Upper lobe of left lung (tissue), 6 donors: ENCODE results near the gene KRTAP19-2. TPM values are rescaled to one million over a fixed set of nuclear protein-coding genes. Genes with fewer than 3 reads are reported as not detected.

Source experiments
- ATAC-seq, 2 donors: fragments of 200-7000 bp; cut with Tn5 transposase; one replicate each; pipeline ENCODE4 v1.9.1; 2022; ENCODE audit warnings: mild to moderate bottlenecking in 2 of 2, moderate library complexity in 2 of 2; ENCODE audit not compliant: low FRiP score in 2 of 2
- DNase-seq, 2 donors: peaks; one replicate each; pipeline ENCODE4 v3.0.0-alpha.2; 2019 to 2020
- H3K27ac ChIP-seq, 4 donors: fragments of 200-600 bp; sonication (generic); one replicate each; pipeline ENCODE4 v1.5.1; 2016 to 2019
- H3K27me3 ChIP-seq, 4 donors: fragments of 200-600 bp; sonication (generic); one replicate each; pipeline ENCODE4 v1.5.1; 2017 to 2019
- H3K36me3 ChIP-seq, 4 donors: fragments of 200-600 bp; sonication (generic); one replicate each; pipeline ENCODE4 v1.5.1; 2016 to 2019
- H3K4me1 ChIP-seq, 4 donors: fragments of 200-600 bp; sonication (generic); one replicate each; pipeline ENCODE4 v1.5.1; 2018 to 2019
- H3K4me3 ChIP-seq, 4 donors: fragments of 200-600 bp; sonication (generic); one replicate each; pipeline ENCODE4 v1.5.1; 2017 to 2019; ENCODE audit warnings: mild to moderate bottlenecking in 2 of 4, moderate library complexity in 1 of 4
- H3K9me3 ChIP-seq, 4 donors: fragments of 200-600 bp; sonication (generic); one replicate each; pipeline ENCODE4 v1.5.1; 2018 to 2019
- CTCF ChIP-seq, 6 experiments: fragments of 450-650 bp in 4 of 6; fragments of 200-600 bp in 2 of 6; sonication (generic) in 2 of 6; IDR thresholded peaks; one replicate each; pipeline ENCODE4 v1.5.1; 2016 to 2019; ENCODE audit warnings: antibody characterized with exemption in 6 of 6
- EP300 ChIP-seq, 4 donors: sonication (generic); formaldehyde crosslinking; IDR thresholded peaks; one replicate each; pipeline ENCODE4 v1.5.1; 2017; ENCODE audit warnings: antibody characterized with exemption in 4 of 4, control low read depth in 2 of 4
- POLR2A ChIP-seq, 4 donors: fragments of 450-650 bp; IDR thresholded peaks; one replicate each; pipeline ENCODE4 v1.5.1; 2016 to 2017; ENCODE audit warnings: antibody characterized with exemption in 4 of 4, mild to moderate bottlenecking in 2 of 4
- POLR2AphosphoS5 ChIP-seq, 2 donors: sonication (generic); formaldehyde crosslinking; IDR thresholded peaks; one replicate each; pipeline ENCODE4 v1.5.1; 2017; ENCODE audit warnings: antibody characterized with exemption in 2 of 2
- WGBS, 2 donors: methylation state at CpG; one replicate each; pipeline ENCODE4 v1.1.5; 2017 to 2018; 5-methylcytosine and 5-hydroxymethylcytosine counted together
- small RNA-seq, 4 donors: library from RNA; depleted of rRNA; stranded (forward); fragments of <200 nt; gene quantifications; one replicate each; pipeline ENCODE3, GENCODE V24; 2016
- total RNA-seq, 6 donors: library from RNA; depleted of rRNA in 4 of 6; stranded (reverse); fragments of >200 nt in 4 of 6; gene quantifications; one replicate each; pipeline versions ENCODE4 v1.1.0 to v1.2.1, GENCODE V29; 2016 to 2021
- donor health status: DM: no; HTN: no; CAD: no; lungs with moderate emphysema.
- donor health status: DM: no; HTN: yes; CAD: no; lungs with severe emphysema.

KRTAP19-2 gene
- total RNA-seq, 6 donors from 2014 or later = not detected

GRCh38 chr21:30444204-30444603 is 43.0 kb downstream of the KRTAP19-2 start:
- ATAC-seq (no peak), DNase-seq (no peak)
- 42 to 71% methylated on average over 1 of the region's 1 CpG for WGBS, 2 donors
- no peaks in the 10 kb centered on the region for H3K27me3 ChIP-seq
- no peaks in the 10 kb centered on the region for H3K36me3 ChIP-seq
- TF ChIP-seq POLR2AphosphoS5 (IDR thresholded peaks at IDR 0.05) (no peak), CTCF (IDR thresholded peaks at IDR 0.05) (no peak), POLR2A (IDR thresholded peaks at IDR 0.05) (no peak), EP300 (IDR thresholded peaks at IDR 0.05) (no peak)
- no peak overlapping the region for H3K27ac ChIP-seq
- H3K4me1 ChIP-seq = no peaks in the 10 kb centered on the region
- no peak overlapping the region for H3K4me3 ChIP-seq
- H3K9me3 ChIP-seq = no peaks in the 10 kb centered on the region

GRCh38 chr21:30443226-30443625 is 44.0 kb downstream of the KRTAP19-2 start:
- Histone ChIP-seq H3K27me3 (no peaks in the 10 kb centered on the region), H3K4me3 (no peak overlapping the region), H3K9me3 (no peaks in the 10 kb centered on the region), H3K36me3 (no peaks in the 10 kb centered on the region), H3K4me1 (no peaks in the 10 kb centered on the region), H3K27ac (no peak overlapping the region)
- DNase-seq (no peak), ATAC-seq (no peak)
- TF ChIP-seq EP300 (IDR thresholded peaks at IDR 0.05) (no peak), POLR2A (IDR thresholded peaks at IDR 0.05) (no peak), CTCF (IDR thresholded peaks at IDR 0.05) (no peak), POLR2AphosphoS5 (IDR thresholded peaks at IDR 0.05) (no peak)

- Histone ChIP-seq H3K36me3 (no peaks in the 10 kb centered on the region), H3K4me1 (no peaks in the 10 kb centered on the region), H3K27ac (no peak within 1 kb of the TSS), H3K4me3 (no peak within 1 kb of the TSS), H3K9me3 (no peaks in the 10 kb centered on the region), H3K27me3 (no peaks in the 10 kb centered on the region)
- 88 to 95% methylated on average over 5 of the region's 5 CpGs for WGBS, 2 donors
- TF ChIP-seq CTCF (IDR thresholded peaks at IDR 0.05) = no peak
- no peak for TF ChIP-seq EP300 (IDR thresholded peaks at IDR 0.05)
- TF ChIP-seq POLR2A (IDR thresholded peaks at IDR 0.05) = no peak
- ATAC-seq (no peak), DNase-seq (no peak)
Measured at GRCh38 chr21:30439975-30440374, 47.3 kb downstream of the KRTAP19-2 start, which contains the start of gene KRTAP15-1. Gene KRTAP15-1 (plus strand): TSS chr21:30440275. CDS start chr21:30440328, 53 bp downstream.

Small RNA genes within 50 kb of the gene (small RNA-seq; reads per million reads assigned to genes)
- gene AP000567.1 = 0 reads per million in 4 donors
- 0 reads per million in 4 donors for gene KRTAP19-10P
- 0 reads per million in 4 donors for gene KRTAP19-11P
- 0 reads per million in 4 donors for gene KRTAP19-9P

Other genes with a start within 250 kb of the KRTAP19-2 start
- not detected for gene KRTAP24-1, start 204.5 kb downstream of the KRTAP19-2 start, total RNA-seq
- gene KRTAP25-1, start 197.9 kb downstream of the KRTAP19-2 start, total RNA-seq = not detected
- not detected for gene KRTAP26-1, start 167.1 kb downstream of the KRTAP19-2 start, total RNA-seq
- gene KRTAP27-1, start 149.7 kb downstream of the KRTAP19-2 start, total RNA-seq = not detected
- not detected for gene KRTAP23-1, start 138.8 kb downstream of the KRTAP19-2 start, total RNA-seq
- gene KRTAP13-2, start 115.2 kb downstream of the KRTAP19-2 start, total RNA-seq = not detected
- gene KRTAP13-1, start 91.4 kb downstream of the KRTAP19-2 start, total RNA-seq = not detected
- not detected for gene KRTAP13-3, start 61.5 kb downstream of the KRTAP19-2 start, total RNA-seq
- not detected for gene KRTAP13-4, start 57.2 kb downstream of the KRTAP19-2 start, total RNA-seq
- gene KRTAP15-1, start 47.2 kb downstream of the KRTAP19-2 start, total RNA-seq = not detected
- gene KRTAP19-1, start 7.1 kb downstream of the KRTAP19-2 start, total RNA-seq = not detected
- gene KRTAP19-3, start 4.6 kb upstream of the KRTAP19-2 start, total RNA-seq = not detected
- gene KRTAP19-4, start 9.7 kb upstream of the KRTAP19-2 start, total RNA-seq = not detected
- not detected for gene KRTAP19-5, start 14.7 kb upstream of the KRTAP19-2 start, total RNA-seq
- not detected for gene KRTAP19-6, start 54.4 kb upstream of the KRTAP19-2 start, total RNA-seq
- not detected for gene KRTAP19-7, start 73.9 kb upstream of the KRTAP19-2 start, total RNA-seq
- gene KRTAP22-2, start 103.0 kb upstream of the KRTAP19-2 start, total RNA-seq = not detected
- gene KRTAP6-3, start 105.0 kb upstream of the KRTAP19-2 start, total RNA-seq = not detected
- not detected for gene KRTAP6-2, start 111.5 kb upstream of the KRTAP19-2 start, total RNA-seq
- gene KRTAP22-1, start 113.7 kb upstream of the KRTAP19-2 start, total RNA-seq = not detected
- gene KRTAP6-1, start 126.5 kb upstream of the KRTAP19-2 start, total RNA-seq = not detected
- not detected for gene KRTAP20-1, start 129.0 kb upstream of the KRTAP19-2 start, total RNA-seq
- not detected for gene KRTAP20-4, start 133.2 kb upstream of the KRTAP19-2 start, total RNA-seq
- gene KRTAP20-2, start 147.8 kb upstream of the KRTAP19-2 start, total RNA-seq = not detected
- gene KRTAP20-3, start 155.4 kb upstream of the KRTAP19-2 start, total RNA-seq = not detected
- not detected for gene KRTAP21-3, start 231.3 kb upstream of the KRTAP19-2 start, total RNA-seq